HG03565 (cell line): ENCODE results near the gene CLSTN3.

Source experiments
- ATAC-seq: cut with Tn5 transposase; IDR thresholded peaks from one replicate; pipeline ENCODE4 v1.9.1; 2021; ENCODE audit warnings: mild to moderate bottlenecking, moderate library complexity; ENCODE audit not compliant: unreplicated experiment

Gene CLSTN3

DNA sequence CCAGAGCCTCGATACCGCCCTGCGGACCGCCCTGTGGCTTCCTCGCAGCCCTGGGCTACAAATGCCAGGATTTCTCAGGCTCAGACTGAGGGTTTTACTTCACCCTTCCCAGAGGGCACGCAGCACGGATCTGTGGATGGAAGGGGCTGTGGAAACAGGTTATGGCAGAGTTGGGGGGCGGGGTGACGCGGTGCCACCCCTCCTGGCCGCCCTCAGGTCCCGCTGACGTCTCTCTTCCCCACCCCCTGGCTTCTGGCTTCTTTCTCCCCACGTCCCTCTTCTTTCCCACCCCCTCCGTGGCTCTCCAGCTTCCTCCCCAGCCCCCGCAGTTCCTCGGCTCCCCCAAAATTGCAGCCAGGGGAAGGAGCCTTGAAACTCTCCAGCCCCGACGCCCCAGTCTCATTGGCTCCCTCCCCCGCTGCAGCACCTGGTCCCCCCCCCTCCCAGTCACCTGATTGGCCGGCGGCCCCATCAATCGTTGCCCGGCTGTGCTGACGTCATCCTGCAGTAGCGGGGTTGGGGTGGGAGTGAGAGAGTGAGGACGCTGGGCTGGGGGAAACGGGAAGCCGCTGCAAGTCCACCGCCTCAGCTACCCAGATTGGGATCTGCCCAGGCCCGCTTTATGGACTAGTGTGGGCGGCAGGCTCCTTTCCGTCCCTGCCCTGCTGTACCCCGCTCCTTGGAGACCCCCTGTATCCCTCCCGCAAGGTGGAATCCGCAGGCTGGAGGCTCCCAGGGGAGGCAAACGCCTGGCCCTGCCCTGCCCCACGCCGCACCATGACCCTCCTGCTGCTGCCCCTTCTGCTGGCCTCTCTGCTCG is at the start of gene CLSTN3:
TSS of gene CLSTN3 (plus strand) at position 500 of the 820 bp plus-strand sequence. CDS start at position 778, 278 bp downstream.
- peak; percentile 62 for ATAC-seq

DNA sequence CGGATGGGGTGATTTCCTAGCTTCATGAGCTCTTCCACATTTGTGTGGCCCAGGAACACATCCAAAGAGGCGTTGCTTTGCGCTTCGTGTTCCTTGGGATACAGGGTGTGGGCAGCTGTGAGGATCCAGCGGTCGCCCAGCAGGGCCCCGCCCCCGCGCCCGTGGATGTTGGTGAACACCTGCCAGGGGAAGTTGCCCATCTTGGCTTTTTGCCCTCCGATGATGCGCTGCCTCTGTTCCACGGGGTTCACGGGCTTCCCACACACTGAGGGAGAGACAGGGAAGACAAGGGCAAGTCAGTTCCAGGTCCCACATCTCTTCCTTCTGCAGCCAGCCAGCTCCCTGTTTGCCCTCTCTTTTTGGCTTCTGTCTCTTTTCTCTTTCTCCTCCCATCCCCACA is 49.1 kb upstream of the CLSTN3 start:
- no peak for ATAC-seq

DNA sequence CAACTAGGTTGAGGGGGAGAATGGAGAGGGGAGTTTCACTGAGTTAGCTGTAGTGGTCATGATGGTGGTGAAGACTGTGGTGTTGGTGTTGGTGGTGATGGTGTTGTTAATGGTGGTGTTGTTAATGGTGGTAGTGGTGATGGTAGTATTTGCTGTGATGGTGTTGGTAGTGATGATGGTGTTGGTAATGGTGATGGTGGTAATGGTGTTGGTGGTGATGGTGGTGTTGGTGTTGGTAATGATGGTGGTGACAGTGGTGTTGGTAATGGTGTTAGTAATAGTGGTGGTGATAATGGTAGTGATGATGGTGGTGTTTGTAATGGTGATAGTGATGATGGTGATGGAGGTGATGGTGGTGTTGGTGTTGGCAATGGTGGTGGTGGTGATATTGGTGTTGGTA is 47.0 kb upstream of the CLSTN3 start:
- ATAC-seq: no peak

DNA sequence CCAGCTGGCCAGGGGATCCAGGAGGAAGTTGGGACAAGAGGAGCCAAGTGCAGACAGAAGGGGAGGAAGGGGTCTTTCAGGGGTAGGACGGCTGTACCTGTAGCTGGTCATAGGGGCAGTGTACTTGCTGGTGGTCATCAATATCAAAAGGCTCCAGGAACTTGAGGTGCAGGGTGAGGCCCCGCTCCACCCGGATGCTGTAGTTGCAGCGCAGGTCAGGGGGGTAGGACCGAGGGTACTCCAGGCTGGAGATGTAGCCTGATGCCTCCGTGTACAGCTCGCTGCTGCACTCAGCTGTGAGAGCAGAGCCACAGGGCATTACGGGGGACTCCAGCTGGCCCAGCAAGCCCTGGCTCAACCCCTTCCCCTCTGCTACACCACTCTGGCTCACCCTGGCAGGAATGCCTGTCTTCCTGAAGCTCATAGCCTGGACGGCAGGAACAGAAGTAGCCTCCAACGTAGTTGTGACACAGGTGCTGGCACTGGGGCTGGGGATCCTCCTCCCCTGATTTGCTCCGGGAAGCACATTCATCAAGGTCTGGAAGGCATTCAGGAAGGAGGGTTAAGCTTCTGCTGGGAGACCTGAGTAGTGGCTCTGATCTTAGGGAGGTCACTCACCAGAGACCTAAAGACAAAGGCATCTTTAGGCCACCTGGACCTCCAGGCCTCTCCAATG is 40.8 kb upstream of the CLSTN3 start:
- ATAC-seq: no peak

DNA sequence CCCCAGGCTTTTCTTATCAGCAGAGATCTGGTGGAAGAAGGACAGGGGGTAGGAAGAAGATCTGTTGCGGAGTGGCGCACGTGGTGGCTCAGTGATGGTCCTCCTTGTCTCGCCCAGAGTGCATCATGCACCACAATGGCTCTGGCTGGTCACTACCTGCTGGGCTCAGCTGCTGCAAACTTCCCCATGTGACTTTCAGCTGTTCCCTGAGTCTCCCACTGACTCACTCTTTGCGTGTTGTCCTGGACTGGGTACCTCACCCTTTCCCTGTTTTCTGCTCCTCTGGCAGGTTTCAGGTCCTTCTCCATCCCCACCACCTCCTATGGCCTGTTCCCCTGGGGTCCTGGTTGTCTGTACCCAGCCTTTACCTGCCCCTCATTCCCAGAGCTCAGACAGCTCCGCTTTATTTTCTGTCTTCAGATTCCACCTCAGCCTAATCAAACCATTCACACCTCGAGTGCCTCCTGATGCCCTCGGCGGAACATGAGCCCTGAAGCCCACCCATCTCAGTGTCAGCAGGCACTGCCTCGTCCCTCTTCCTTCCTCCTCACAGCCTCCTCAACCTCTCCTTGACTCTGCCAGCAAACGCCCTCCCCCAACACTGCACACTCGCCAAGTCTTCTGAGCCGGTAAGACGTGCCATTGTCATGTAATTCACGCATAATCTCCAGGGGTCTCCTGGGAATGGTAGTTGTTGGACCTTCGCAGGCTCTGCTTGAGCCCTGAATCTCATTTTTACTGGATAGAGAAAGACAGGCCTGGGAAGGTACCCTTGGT is 39.8 kb upstream of the CLSTN3 start:
- ATAC-seq: no peak

DNA sequence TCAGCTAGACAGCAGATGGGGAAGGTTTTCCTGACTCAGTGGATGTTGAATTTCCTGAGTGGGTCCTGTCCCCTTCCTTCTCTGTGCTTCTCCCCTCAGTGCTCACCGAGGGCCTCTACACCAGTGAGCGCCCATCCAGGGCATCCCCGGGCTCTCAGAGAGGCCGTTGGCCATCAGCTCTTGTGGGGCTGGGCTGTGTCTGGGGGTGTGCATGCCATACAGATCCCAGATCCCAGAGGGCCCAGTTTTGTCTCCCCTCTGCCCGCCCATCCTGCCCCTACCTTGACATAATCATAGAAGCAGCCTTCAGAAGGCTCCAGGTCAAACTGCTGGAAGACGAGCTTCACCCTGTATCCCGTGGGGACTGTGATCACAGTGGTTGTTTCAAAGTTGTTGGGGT is 39.0 kb upstream of the CLSTN3 start:
- ATAC-seq: no peak

DNA sequence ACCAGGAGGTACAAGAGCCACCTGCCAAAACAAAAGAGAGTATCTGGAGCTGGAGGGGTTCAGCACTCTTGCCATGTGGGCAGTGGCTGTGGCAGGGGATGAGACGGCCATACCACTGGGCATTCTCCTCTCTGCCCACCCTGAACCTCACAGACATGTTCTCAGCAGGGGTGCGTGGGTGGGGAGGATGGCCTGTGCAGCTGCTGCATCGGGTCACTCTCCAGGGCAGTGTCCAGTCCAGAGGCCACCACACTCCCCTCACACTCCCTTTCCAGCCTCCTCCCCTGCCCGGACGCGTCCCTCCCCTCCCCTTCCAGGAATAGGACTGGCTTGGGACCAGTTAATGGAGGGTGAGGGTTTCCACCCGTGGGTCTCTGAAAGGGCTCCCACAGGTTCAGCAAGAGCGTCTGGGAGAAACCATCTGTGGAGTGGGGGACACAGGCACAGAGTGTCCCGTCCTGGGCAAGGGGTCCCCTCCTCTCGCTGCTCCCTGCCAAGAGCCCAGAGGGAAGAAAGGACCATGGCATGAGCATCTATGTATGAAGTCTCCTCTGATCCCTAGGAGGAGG is 38.4 kb upstream of the CLSTN3 start:
- ATAC-seq: no peak

DNA sequence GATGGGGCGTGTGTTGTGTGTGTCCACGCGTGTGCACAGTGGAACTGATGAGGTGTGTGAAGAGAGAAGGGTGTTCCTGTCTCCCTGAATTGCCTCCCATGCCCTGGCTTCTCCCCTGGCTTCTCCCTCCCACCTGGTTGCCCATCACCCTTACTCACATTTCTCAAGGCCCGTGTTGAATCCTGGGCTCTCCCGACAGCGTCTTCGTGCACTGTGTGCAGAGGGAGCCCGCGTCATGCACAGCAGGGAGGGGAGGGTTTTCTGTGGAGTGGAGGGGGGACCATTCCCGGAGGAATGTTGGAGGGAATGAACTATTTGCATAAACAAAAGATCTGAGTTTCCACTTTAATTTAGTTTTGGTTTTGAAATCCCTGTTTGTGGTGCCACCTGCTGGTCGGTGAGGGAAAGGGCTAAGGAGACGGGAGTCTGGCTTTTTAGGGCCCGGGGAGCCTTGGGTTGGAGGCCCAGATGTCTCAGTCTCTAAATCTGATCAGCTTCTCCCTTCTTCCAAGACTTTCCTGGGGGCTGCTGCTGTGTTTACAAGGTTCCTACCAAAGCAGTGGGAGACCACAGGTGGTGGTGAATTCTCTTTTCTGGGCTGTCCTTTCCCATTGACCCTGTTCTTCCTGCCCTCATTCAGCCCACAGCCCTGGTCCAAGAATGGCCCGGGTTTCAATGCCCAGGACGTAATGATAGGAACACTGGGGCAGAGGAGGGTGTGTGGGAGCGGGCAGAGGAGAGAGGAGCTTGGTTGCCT is 37.8 kb upstream of the CLSTN3 start, which contains the start of gene C1R:
TSS of gene C1R (minus strand) at position 217 of the 757 bp plus-strand sequence. CDS start at position 160, 57 bp downstream.
- ATAC-seq: no peak

DNA sequence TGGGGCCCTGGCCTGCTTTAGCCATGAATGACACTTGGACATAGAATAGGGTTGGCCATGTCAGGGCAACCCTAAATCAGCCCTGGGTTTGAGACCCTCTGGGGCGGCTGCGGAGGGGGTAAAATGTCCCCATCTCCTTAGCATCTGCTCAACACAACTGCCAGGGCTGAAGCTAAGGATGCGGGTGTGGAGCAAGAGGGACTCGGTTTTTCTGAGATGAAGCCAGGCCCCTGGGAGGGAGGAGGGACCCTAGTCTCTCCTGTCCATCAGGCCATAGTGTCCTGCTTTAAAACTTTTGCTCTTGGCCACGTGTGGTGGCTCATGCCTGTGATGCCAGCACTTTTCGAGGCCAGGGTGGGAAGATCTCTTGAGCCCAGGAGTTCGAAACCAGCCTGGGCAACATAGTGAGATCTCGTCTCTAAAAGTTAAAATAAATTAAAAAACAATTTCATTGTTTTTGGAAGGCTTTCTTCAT is 37.1 kb upstream of the CLSTN3 start:
- ATAC-seq: no peak

DNA sequence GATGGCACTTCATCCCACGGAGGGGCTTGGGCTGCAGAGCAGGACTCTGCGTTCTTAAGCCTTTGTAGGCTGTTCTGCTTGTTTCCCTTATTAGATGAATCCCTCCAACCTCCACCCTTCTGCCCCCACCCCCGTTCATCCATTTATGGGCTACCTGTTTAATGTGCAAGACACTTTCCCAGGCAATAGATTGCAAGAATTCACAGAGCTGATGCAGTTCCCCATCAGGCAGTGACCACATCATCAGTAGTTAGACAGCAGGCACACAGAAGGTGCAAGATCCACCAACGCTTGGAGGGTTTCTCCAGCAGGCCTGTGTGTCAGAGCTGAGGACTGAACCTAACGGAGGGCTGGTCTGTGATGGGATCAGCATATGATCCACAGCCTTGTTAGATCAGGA is 36.7 kb upstream of the CLSTN3 start:
- no peak for ATAC-seq

DNA sequence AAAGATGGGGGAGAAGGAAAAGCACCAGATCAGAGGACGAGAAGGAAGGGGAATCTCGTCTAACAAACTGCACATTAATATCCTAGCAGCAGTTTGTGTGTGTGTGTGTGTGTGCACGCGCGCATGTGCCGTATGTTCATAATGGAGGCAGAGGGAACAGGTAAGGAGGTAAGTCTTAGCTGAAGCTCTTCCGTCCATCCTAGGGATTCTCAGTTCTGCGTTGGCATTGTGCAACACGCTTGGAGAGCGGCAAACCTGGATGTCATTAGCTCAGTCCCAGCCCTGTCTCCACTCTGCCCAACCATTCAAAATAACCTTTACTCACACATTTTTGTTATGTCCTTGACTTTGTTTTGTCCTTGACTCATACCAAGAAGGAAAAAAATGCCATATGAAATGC is 36.3 kb upstream of the CLSTN3 start:
- ATAC-seq: no peak

DNA sequence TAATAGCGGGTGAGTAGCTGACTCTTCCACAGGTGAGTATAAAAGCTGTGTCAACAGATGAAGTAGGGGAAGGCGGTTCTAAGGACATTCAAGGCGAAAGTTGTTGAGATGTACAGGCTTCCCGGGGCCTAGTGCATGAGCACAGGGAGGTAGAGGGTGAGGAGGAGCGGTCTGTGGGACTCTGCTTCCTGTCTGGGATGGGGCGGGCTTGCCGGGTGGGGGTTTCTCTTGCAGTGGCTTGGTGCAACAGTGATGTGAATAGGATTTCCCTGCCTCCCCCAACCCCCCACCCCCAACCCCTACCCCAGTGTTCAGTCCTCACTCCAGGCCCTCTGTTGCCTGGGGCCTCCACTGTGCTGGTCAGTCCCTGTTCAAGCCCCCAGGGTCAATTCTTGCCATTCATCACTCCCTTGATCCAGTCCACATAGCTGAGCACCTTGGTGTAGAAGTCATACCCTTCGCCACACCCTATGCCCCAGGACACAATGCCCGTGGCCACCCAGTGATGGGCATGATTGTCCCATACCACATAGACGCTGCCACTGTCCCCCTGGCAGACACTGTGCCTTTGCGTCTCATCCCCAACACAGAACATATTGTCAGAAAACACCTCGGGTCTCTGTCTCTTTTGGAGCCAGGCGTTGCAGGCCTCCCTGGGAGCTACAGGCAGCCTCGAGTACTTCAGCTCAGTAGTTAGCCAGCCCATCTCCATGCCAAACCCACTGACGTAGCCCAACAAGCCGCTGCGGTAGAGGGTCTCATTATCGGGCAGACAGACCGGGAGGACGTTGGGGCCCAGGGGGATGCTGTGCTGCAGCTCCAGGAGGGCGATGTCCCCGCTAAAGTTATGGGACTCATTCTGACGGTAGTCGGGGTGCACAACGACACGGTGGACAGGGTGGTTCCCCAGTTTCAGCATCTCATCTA is 33.9 kb upstream of the CLSTN3 start:
- ATAC-seq: no peak

DNA sequence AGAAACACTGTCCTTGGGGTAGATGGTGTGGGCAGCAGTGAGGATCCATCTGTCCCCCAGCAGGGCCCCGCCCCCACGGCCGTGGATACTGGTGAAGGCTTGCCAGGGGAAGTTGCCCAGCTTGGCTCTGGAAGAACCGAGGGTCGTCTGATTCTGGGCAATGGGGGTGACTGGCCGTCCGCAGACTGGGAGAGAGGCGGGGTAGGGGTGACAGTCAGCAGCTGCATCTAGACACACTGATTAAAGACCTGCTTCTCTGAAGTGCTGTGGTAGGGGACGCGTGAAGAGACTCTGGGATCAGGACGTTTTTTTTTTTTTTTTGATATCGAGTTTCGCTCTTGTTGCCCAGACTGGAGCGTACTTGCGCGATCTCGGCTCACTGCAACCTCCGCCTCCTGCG is 33.2 kb upstream of the CLSTN3 start:
- ATAC-seq: no peak

DNA sequence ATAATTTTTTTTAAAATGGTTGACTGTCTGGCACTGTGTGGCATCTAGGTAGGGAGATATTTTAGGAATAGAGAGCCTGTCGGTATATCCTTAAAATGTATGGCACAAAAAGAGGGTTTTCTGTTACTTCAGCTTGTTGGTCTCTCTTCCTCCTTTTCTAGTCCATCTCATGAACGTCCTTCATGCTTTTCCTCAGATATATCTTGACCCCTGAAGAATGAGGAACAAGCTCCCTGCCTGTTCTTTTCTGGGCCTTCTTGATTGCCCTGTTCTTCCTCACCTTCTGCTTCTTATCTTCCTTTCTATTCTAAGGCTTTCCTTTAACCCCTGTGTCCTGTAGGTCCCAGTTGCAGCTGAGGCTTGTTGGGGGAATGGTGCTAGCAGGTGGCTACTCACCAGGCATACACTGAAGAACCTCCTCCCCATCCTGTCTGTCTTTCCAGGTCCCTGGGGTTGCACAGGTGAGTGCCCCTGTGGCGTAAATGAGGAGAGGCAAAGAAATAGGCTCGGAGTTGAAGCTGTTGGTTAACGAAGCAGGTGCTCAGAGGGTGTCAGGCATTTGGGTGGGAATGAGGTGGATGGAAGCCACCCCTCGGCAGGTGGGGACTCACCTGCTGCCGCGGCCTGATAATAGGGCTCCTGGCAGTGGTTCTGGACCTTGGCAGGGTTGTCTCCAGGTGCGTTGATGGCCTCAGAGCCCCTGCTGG is 30.7 kb upstream of the CLSTN3 start:
- no peak for ATAC-seq

DNA sequence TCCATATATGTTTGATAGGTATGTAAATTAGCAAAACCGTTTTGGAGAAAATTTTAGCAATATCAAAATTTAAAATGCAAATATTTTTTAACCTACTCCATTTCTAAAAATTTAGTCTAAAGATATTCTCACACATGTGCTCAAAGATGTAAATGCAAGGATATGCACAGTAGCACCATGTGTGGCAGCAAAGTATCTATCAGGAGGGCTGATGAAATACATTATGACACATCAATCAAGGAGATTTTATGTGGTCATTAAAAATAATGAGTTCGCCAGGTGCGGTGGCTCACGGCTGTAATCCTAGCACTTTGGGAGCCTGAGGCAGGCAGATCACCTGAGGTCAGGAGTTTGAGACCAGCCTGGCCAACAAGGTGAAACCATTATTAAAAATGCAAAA is 29.9 kb upstream of the CLSTN3 start:
- ATAC-seq: no peak

DNA sequence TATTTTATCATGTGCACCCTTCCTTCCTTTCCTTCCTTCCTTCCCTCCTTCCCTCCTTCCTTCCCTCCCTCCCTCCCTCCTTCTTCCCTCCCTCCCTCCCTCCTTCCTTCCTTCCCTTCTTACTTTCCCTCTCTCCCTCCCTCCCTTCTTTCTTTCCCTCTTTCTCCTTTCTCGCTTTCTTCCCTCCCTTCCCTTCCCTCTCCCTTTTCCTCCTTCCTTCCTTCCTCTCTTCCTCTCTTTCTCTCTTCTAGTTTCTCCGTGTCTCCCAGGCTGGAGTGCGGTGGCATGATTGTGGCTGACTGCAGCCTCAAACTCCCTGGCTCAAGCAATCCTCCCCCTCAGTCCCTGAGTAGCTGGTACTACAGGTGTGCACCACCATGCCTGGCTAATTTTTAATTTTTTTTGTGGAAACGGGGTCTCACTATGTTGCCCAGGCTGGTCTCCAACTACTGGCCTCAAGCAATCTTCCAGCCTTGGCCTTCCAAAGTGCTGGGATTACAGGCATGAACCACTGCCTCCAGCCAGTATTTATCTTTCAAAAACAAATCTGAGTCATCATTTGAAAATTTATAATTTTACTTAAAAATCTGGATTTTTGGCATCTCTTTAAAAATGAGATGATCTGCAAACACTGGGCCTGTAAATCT is 29.0 kb upstream of the CLSTN3 start:
- no peak for ATAC-seq

DNA sequence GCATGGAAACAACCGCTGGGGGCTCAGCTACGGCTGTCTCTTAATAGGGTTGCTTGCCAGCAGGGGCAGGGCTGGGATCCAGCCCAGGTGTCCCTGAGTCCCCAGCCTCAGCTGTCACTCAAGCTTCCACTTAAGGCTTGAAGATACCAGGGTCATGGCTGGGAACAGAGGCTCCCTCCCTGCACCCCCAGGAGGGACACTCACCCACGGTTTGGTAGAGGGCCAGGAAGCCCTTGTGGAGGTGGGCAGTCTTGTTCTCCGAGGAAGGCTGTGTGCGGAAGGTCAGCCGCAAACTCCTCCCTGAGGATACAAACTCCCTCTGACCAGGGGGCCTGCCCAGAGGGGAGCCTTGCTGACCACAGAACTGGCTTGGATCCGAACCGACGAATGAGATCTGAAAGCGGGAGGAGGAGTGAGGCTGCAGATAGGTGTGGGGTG is 28.5 kb upstream of the CLSTN3 start:
- ATAC-seq: no peak

DNA sequence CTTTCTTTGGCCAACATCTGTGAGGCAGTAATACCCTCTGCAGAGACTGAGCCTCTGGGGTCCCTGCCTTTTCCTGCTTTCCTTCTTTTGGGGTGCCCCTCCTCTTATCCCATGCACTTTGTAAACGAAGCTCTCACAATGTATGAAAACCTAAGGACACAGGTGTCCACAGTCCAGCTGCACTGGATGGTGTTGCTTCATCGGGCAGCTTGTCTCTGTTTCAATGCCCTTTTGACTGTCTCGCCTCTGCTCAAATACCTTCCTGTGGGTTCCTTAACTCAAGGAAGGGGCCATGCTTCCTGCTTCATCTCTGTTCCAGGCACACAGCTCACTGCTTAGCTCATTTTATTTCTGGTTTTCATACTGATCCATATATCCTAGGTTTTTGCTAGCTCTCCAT is 27.6 kb upstream of the CLSTN3 start:
- no peak for ATAC-seq
